K562 (cell line): ENCODE results near the gene ETV7. TPM values are rescaled to one million over a fixed set of nuclear protein-coding genes. Genes with fewer than 3 reads are reported as not detected.
A peak's percentile ranks its signal among the peaks of the same experiment; 100 is the strongest.

Source experiments
- ATAC-seq: fragments of 200-7000 bp; cut with Tn5 transposase; 3 replicates; pipeline ENCODE4 v1.9.1; 2020; ENCODE audit warnings: moderate library complexity
- BruUV-seq: library from RNA; stranded (reverse); fragments of 400-500 nt; replicated peaks from 2 replicates; lab custom pipeline; 2021; lab: Mats Ljungman, UMichigan
- CTCF ChIA-PET: fragments of 300-600 bp; formaldehyde crosslinking; extraction: SDS; loops from one replicate; lab custom pipeline; 2021; ENCODE audit warnings: low intra/inter-chr PET ratio; lab: Yijun Ruan, JAX
- POLR2A ChIA-PET: fragments of 300-600, 350-650 bp; sonication (Branson Sonifier 250); formaldehyde crosslinking; extraction: SDS; loops from one replicate; lab custom pipeline; 2021; ENCODE audit warnings: antibody characterized with exemption, inconsistent platforms; lab: Yijun Ruan, JAX
- DNase-seq, 4 experiments: peaks; one replicate each; pipeline versions ENCODE4 v3.0.0 to v3.0.0-alpha.2; 2011 to 2018; ENCODE audit warnings: low spot score in 3 of 4, mixed read lengths in 3 of 4; ENCODE audit errors: extremely low read depth in 1 of 4
- FAIRE-seq: peaks from 2 replicates; lab custom pipeline; 2011; peaks lifted over from hg19 to GRCh38; lab: Jason Lieb, UNC
- H2AFZ ChIP-seq: 2 replicates; pipeline ENCODE4 v1.6.0; 2011; ENCODE audit warnings: low read depth, low read length, control low read depth, inconsistent platforms
- H3K27ac ChIP-seq: fragments of 200-600 bp; 3 replicates; pipeline ENCODE4 v1.8.0; 2011; ENCODE audit warnings: low read depth, mild to moderate bottlenecking, control low read depth, inconsistent platforms, low read length, moderate library complexity, mixed read lengths; ENCODE audit errors: extremely low read depth
- H3K27me3 ChIP-seq, 2 experiments: fragments of 300-600 bp in 1 of 2; 2 replicates in 1 of 2; 3 replicates in 1 of 2; pipeline versions ENCODE4 v1.6.0 to v1.8.0; 2011; ENCODE audit warnings: inconsistent platforms in 2 of 2, low read length in 2 of 2, mild to moderate bottlenecking in 1 of 2, mixed read lengths in 1 of 2, moderate library complexity in 1 of 2; ENCODE audit not compliant: control insufficient read depth in 2 of 2, insufficient read depth in 2 of 2
- H3K36me3 ChIP-seq: fragments of 300-600 bp; 3 replicates; pipeline ENCODE4 v1.8.0; 2011; ENCODE audit warnings: mild to moderate bottlenecking, low read length, inconsistent platforms; ENCODE audit not compliant: control insufficient read depth, insufficient read depth
- H3K4me1 ChIP-seq, 2 experiments: fragments of 200-600 bp in 1 of 2; replicated peaks in 1 of 2; 2 replicates in 1 of 2; 3 replicates in 1 of 2; pipeline versions ENCODE4 v1.5.1 to v1.8.0; 2011; ENCODE audit warnings: inconsistent platforms in 2 of 2, low read length in 2 of 2, mild to moderate bottlenecking in 1 of 2, mixed read lengths in 1 of 2, moderate library complexity in 1 of 2; ENCODE audit not compliant: control insufficient read depth in 2 of 2, insufficient read depth in 2 of 2
- H3K4me2 ChIP-seq: 2 replicates; pipeline ENCODE4 v1.6.1; 2011; ENCODE audit warnings: low read length, control low read depth, inconsistent platforms, mixed read lengths; ENCODE audit not compliant: insufficient read depth
- H3K4me3 ChIP-seq: fragments of 200-600 bp; sonication (generic), shearing (Covaris generic); 2 replicates; pipeline ENCODE4 v1.5.1; 2016; ENCODE audit warnings: control low read depth, inconsistent platforms
- H3K79me2 ChIP-seq: fragments of 200-600 bp; 3 replicates; pipeline ENCODE4 v1.8.0; 2011; ENCODE audit warnings: low read length, inconsistent platforms; ENCODE audit not compliant: control insufficient read depth, insufficient read depth
- H3K9ac ChIP-seq, 2 experiments: 2 replicates each; pipeline versions ENCODE4 v1.6.0 to v1.6.1; 2011; ENCODE audit warnings: low read depth in 2 of 2, low read length in 2 of 2, control low read depth in 1 of 2, inconsistent platforms in 1 of 2, mild to moderate bottlenecking in 1 of 2, mixed read lengths in 1 of 2; ENCODE audit not compliant: insufficient read depth in 1 of 2
- H3K9me1 ChIP-seq: one replicate; pipeline ENCODE4 v1.6.0; 2011; ENCODE audit warnings: inconsistent platforms, mild to moderate bottlenecking, low read length, moderate library complexity; ENCODE audit not compliant: control insufficient read depth, insufficient read depth
- H3K9me3 ChIP-seq: replicated peaks from 2 replicates; pipeline ENCODE4 v1.5.1; 2011; ENCODE audit warnings: low read depth, low read length, inconsistent platforms; ENCODE audit not compliant: control insufficient read depth, insufficient read depth
- H4K20me1 ChIP-seq: replicated peaks from 2 replicates; pipeline ENCODE4 v1.6.1; 2011; ENCODE audit warnings: low read length, inconsistent platforms, mixed read lengths; ENCODE audit not compliant: control insufficient read depth, insufficient read depth
- GATA2 ChIP-seq: sonication (generic); formaldehyde crosslinking; IDR thresholded peaks from 2 replicates; pipeline ENCODE4 v1.4.0; 2020; ENCODE audit warnings: mild to moderate bottlenecking, missing genetic modification reagents
- GTF2E2 ChIP-seq: fragments of 200-800 bp; sonication (Bioruptor generic); IDR thresholded peaks from 2 replicates; pipeline ENCODE4 v1.6.1; 2016; ENCODE audit warnings: missing genetic modification characterization, missing compliant biosample characterization
- RFX1 ChIP-seq: fragments of 450-650 bp; IDR thresholded peaks from 2 replicates; pipeline ENCODE4 v1.6.1; 2016; ENCODE audit warnings: mild to moderate bottlenecking, moderate library complexity
- SAFB ChIP-seq: fragments of 200-400 bp; formaldehyde crosslinking; IDR thresholded peaks from 2 replicates; pipeline ENCODE4 v1.6.1; 2017; ENCODE audit warnings: low read depth, low read length, borderline replicate concordance
- SRSF7 ChIP-seq: fragments of 200-400 bp; formaldehyde crosslinking; optimal IDR thresholded peaks from 2 replicates; pipeline ENCODE3; 2017; ENCODE audit warnings: mild to moderate bottlenecking, low read depth, low read length
- ZNF239 ChIP-seq: fragments of 250-450 bp; sonication (Bioruptor Pico); IDR thresholded peaks from 2 replicates; pipeline ENCODE4 v1.4.0; 2020; ENCODE audit warnings: mild to moderate bottlenecking
- ZNF586 ChIP-seq: fragments of 450-650 bp; formaldehyde crosslinking; conservative IDR thresholded peaks from 2 replicates; pipeline ENCODE4 v1.4.0; 2020; ENCODE audit warnings: mild to moderate bottlenecking, moderate library complexity
- ZNF589 ChIP-seq: fragments of 200-800 bp; sonication (Bioruptor generic); IDR thresholded peaks from 2 replicates; pipeline ENCODE4 v1.6.1; 2016; ENCODE audit warnings: low read depth, missing genetic modification characterization, missing compliant biosample characterization
- ZNF696 ChIP-seq: fragments of 250-450 bp; sonication (Bioruptor Pico); conservative IDR thresholded peaks from 2 replicates; pipeline ENCODE4 v1.4.0; 2020; ENCODE audit warnings: mild to moderate bottlenecking, moderate library complexity
- WGBS: fragments of 100-300 bp; shearing (Covaris generic); methylation state at CpG from one replicate; pipeline ENCODE4 v1.1.6; 2016; ENCODE audit warnings: low coverage, mixed read lengths; ENCODE audit not compliant: insufficient coverage; ENCODE audit errors: missing lambda C conversion rate; 5-methylcytosine and 5-hydroxymethylcytosine counted together
- in situ Hi-C: fragments of 300-500 bp; cut with MboI; formaldehyde crosslinking; loops from 4 replicates; pipeline ENCODE4 v1.15.0; 2018; ENCODE audit warnings: inconsistent platforms, mixed read lengths
- intact Hi-C: fragments of 100-400 bp; cut with micrococcal nuclease; formaldehyde crosslinking; loops from 2 replicates; pipeline ENCODE4 v1.14.2; 2022
- polyA plus RNA-seq, 8 experiments: library from polyadenylated mRNA; depleted of rRNA in 4 of 8; stranded (reverse) in 5 of 8; unstranded in 3 of 8; fragments of >200 nt; fragmentation: Nextera tagmentation in 2 of 8; fragmentation: Illumina TruSeq in 1 of 8; extraction: Ambion mirVana in 2 of 8; extraction: Trizol in 1 of 8; gene quantifications; 2 replicates each; pipeline versions ENCODE4 v1.2.1 to v1.2.3, GENCODE V29; 2011 to 2014; ENCODE audit warnings: inconsistent platforms in 1 of 8, missing spikeins in 1 of 8
- total RNA-seq, 7 experiments: library from RNA; depleted of rRNA in 6 of 7; stranded (reverse); fragments of >200 nt in 6 of 7; fragmentation: Illumina TruSeq in 2 of 7; extraction: Trizol in 2 of 7; gene quantifications; 2 replicates each; pipeline versions ENCODE4 v1.2.1 to v1.2.3, GENCODE V29; 2011 to 2021; ENCODE audit warnings: low replicate concordance in 1 of 7
- TF ChIP-seq, protein P1 (sequence below): fragments of 250-450 bp; sonication (Bioruptor Pico); IDR thresholded peaks from 2 replicates; pipeline ENCODE4 v1.4.0; 2020; ENCODE audit warnings: mild to moderate bottlenecking, moderate library complexity
- TF ChIP-seq, protein P2 (sequence below): fragments of 450-650 bp; IDR thresholded peaks from one replicate; pipeline ENCODE4 v1.6.1; 2018; ENCODE audit warnings: mild to moderate bottlenecking, moderate library complexity; ENCODE audit not compliant: partially characterized antibody
- TF ChIP-seq, protein P3 (sequence below): sonication (generic); formaldehyde crosslinking; IDR thresholded peaks from 2 replicates; pipeline ENCODE4 v1.8.0; 2022; ENCODE audit warnings: missing genetic modification reagents, mild to moderate bottlenecking, borderline replicate concordance
- TF ChIP-seq, protein P4 (sequence below): fragments of 250-450 bp; sonication (Bioruptor Pico); IDR thresholded peaks from 2 replicates; pipeline ENCODE4 v1.9.0; 2021; ENCODE audit warnings: mild to moderate bottlenecking, inconsistent platforms

Gene ETV7
- total and polyA plus RNA-seq, 9 of the 15 experiments (the other 6 are each of a cell fraction or from before 2014, with no cell fraction given) = 0.07 to 0.22 (median 0.14) TPM; not detected in 3

DNA sequence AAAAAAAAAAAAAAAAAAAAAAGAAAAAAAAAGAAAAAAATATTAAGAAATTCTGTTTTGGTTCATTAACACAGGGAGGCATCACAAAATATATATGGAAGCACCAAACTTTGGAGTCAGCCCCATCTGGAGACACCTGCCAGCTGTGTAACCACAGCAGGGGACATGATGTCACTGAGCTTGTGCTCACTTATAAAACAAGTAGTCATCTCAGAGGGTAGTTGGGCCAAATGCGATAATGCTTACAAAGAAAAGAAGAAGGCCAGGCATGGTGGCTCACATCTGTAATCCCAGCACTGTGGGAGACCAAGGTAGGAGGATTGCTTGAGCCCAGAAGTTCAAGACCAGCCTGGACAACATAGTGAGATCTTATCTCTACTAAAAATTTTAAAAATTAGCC, 49.7 kb downstream of the ETV7 start:
- POLR2A ChIA-PET = interaction anchor here (0.6 kb wide), 1 partner anchor 51 kb away, joined by 3 read pairs; no protein-coding TSS in a partner anchor
- Histone ChIP-seq H4K20me1 (peaks cover 9% of the 10 kb centered on the region; the same call in 1 of the 2 replicates), H3K79me2 (no peaks in the 10 kb centered on the region), H3K27me3 (peaks cover 42 to 65% of the 10 kb centered on the region in 2 experiments), H3K9ac (no peak overlapping the region), H3K4me2 (no peak overlapping the region), H3K4me3 (no peak overlapping the region), H3K9me1 (no peaks in the 10 kb centered on the region), H3K9me3 (no peaks in the 10 kb centered on the region), H3K27ac (no peak overlapping the region), H2AFZ (no peak overlapping the region), H3K4me1 (peaks cover 7 to 11% of the 10 kb centered on the region in 2 experiments; a peak in 4 of 5 replicates), H3K36me3 (no peaks in the 10 kb centered on the region)
- no TSS peak for BruUV-seq
- WGBS = 8% methylated on average over 1 of the region's 1 CpG
- in situ Hi-C loops (no loop called here), intact Hi-C loops (no loop called here)
- CTCF ChIA-PET = no interaction called here
- DNase-seq (no peak), FAIRE-seq (no peak), ATAC-seq (no peak)
- TF ChIP-seq ZNF239 (CRISPR knock-in tag) (no peak), ZNF586 (CRISPR knock-in tag) (no peak), RFX1 (no peak), ZNF589 (CRISPR knock-in tag) (no peak), GTF2E2 (tag) (no peak), GATA2 (CRISPR knock-in tag) (0 out of 2 replicates have a peak, but pooled peaks have one; percentile 9), ZNF696 (no peak), SAFB (no peak), SRSF7 (no peak)
- TF ChIP-seq, protein P1, sequence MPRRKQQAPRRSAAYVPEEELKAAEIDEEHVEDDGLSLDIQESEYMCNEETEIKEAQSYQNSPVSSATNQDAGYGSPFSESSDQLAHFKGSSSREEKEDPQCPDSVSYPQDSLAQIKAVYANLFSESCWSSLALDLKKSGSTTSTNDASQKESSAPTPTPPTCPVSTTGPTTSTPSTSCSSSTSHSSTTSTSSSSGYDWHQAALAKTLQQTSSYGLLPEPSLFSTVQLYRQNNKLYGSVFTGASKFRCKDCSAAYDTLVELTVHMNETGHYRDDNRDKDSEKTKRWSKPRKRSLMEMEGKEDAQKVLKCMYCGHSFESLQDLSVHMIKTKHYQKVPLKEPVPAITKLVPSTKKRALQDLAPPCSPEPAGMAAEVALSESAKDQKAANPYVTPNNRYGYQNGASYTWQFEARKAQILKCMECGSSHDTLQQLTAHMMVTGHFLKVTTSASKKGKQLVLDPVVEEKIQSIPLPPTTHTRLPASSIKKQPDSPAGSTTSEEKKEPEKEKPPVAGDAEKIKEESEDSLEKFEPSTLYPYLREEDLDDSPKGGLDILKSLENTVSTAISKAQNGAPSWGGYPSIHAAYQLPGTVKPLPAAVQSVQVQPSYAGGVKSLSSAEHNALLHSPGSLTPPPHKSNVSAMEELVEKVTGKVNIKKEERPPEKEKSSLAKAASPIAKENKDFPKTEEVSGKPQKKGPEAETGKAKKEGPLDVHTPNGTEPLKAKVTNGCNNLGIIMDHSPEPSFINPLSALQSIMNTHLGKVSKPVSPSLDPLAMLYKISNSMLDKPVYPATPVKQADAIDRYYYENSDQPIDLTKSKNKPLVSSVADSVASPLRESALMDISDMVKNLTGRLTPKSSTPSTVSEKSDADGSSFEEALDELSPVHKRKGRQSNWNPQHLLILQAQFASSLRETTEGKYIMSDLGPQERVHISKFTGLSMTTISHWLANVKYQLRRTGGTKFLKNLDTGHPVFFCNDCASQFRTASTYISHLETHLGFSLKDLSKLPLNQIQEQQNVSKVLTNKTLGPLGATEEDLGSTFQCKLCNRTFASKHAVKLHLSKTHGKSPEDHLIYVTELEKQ (CRISPR knock-in tag) = no peak
- TF ChIP-seq, protein P2, sequence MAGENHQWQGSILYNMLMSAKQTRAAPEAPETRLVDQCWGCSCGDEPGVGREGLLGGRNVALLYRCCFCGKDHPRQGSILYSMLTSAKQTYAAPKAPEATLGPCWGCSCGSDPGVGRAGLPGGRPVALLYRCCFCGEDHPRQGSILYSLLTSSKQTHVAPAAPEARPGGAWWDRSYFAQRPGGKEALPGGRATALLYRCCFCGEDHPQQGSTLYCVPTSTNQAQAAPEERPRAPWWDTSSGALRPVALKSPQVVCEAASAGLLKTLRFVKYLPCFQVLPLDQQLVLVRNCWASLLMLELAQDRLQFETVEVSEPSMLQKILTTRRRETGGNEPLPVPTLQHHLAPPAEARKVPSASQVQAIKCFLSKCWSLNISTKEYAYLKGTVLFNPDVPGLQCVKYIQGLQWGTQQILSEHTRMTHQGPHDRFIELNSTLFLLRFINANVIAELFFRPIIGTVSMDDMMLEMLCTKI = no peak
- TF ChIP-seq, protein P3, sequence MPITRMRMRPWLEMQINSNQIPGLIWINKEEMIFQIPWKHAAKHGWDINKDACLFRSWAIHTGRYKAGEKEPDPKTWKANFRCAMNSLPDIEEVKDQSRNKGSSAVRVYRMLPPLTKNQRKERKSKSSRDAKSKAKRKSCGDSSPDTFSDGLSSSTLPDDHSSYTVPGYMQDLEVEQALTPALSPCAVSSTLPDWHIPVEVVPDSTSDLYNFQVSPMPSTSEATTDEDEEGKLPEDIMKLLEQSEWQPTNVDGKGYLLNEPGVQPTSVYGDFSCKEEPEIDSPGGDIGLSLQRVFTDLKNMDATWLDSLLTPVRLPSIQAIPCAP = no peak
- TF ChIP-seq, protein P4, sequence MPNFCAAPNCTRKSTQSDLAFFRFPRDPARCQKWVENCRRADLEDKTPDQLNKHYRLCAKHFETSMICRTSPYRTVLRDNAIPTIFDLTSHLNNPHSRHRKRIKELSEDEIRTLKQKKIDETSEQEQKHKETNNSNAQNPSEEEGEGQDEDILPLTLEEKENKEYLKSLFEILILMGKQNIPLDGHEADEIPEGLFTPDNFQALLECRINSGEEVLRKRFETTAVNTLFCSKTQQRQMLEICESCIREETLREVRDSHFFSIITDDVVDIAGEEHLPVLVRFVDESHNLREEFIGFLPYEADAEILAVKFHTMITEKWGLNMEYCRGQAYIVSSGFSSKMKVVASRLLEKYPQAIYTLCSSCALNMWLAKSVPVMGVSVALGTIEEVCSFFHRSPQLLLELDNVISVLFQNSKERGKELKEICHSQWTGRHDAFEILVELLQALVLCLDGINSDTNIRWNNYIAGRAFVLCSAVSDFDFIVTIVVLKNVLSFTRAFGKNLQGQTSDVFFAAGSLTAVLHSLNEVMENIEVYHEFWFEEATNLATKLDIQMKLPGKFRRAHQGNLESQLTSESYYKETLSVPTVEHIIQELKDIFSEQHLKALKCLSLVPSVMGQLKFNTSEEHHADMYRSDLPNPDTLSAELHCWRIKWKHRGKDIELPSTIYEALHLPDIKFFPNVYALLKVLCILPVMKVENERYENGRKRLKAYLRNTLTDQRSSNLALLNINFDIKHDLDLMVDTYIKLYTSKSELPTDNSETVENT (CRISPR knock-in tag) = no peak
